A673 (cell line): ENCODE results near the gene CCDC71. TPM values are rescaled to one million over a fixed set of nuclear protein-coding genes. Genes with fewer than 3 reads are reported as not detected.

Experiments used
- BruUV-seq: library from RNA; stranded (reverse); fragments of 400-500 nt; replicated peaks from 2 replicates; lab custom pipeline; 2021; lab: Mats Ljungman, UMichigan
- CTCF ChIA-PET: fragments of 300-600 bp; sonication (Branson Sonifier 250); formaldehyde crosslinking; loops from one replicate; lab custom pipeline; 2022; ENCODE audit warnings: antibody characterized with exemption; lab: Charles Lee
- POLR2A ChIA-PET: fragments of 300-600 bp; sonication (Branson Sonifier 250); formaldehyde crosslinking; loops from one replicate; lab custom pipeline; 2022; ENCODE audit warnings: antibody characterized with exemption; ENCODE audit not compliant: low non-redundant PET; lab: Charles Lee
- DNase-seq: peaks from one replicate; pipeline ENCODE4 v3.0.0-alpha.2; 2015; ENCODE audit warnings: low spot score
- H3K27ac ChIP-seq: fragments of 200-600 bp; sonication (generic); 2 replicates; pipeline ENCODE4 v1.5.1; 2016; ENCODE audit warnings: mixed run types, low read depth, mild to moderate bottlenecking, mixed read lengths, antibody characterized with exemption, low read length; ENCODE audit not compliant: poor library complexity, severe bottlenecking
- H3K27me3 ChIP-seq: fragments of 200-600 bp; sonication (generic); replicated peaks from 2 replicates; pipeline ENCODE4 v1.6.1; 2017; ENCODE audit warnings: mixed run types, low read depth, mild to moderate bottlenecking, mixed read lengths, antibody characterized with exemption, low read length; ENCODE audit not compliant: insufficient read depth, poor library complexity
- H3K36me3 ChIP-seq: fragments of 200-600 bp; sonication (generic); 2 replicates; pipeline ENCODE4 v1.6.1; 2016; ENCODE audit warnings: mixed run types, mild to moderate bottlenecking, mixed read lengths, antibody characterized with exemption, low read length; ENCODE audit not compliant: insufficient read depth, poor library complexity, severe bottlenecking
- H3K4me1 ChIP-seq: fragments of 200-600 bp; sonication (generic); 2 replicates; pipeline ENCODE4 v1.6.1; 2017; ENCODE audit warnings: mixed run types, mild to moderate bottlenecking, mixed read lengths, antibody characterized with exemption, low read length; ENCODE audit not compliant: insufficient read depth, poor library complexity, severe bottlenecking
- H3K4me3 ChIP-seq: fragments of 200-600 bp; sonication (generic); 2 replicates; pipeline ENCODE4 v1.5.1; 2016; ENCODE audit warnings: low read depth, mixed run types, mild to moderate bottlenecking, mixed read lengths, low read length; ENCODE audit not compliant: poor library complexity, severe bottlenecking
- H3K9me3 ChIP-seq: fragments of 200-600 bp; sonication (generic); 2 replicates; pipeline ENCODE4 v1.6.1; 2016; ENCODE audit warnings: mixed run types, low read depth, mild to moderate bottlenecking, mixed read lengths, antibody characterized with exemption, low read length; ENCODE audit not compliant: poor library complexity, severe bottlenecking
- CTCF ChIP-seq: fragments of 300-800, 200-600 bp; sonication (generic); conservative IDR thresholded peaks from 2 replicates; pipeline ENCODE4 v1.5.1; 2017; ENCODE audit warnings: low read depth, mild to moderate bottlenecking, antibody characterized with exemption, low read length, moderate library complexity, mixed read lengths
- EZH2 ChIP-seq: fragments of 200-600 bp; sonication (generic); IDR thresholded peaks from 2 replicates; pipeline ENCODE4 v1.6.1; 2017; ENCODE audit warnings: borderline replicate concordance, low read depth, mild to moderate bottlenecking, mixed read lengths, antibody characterized with exemption, low read length; ENCODE audit not compliant: poor library complexity, severe bottlenecking
- intact Hi-C: fragments of 100-400 bp; cut with micrococcal nuclease; formaldehyde crosslinking; loops from one replicate; pipeline ENCODE4 v1.10.0; 2022; ENCODE audit not compliant: unreplicated experiment
- total RNA-seq: library from RNA; stranded (reverse); gene quantifications from 2 replicates; pipeline ENCODE4 v1.2.3, GENCODE V29; 2021

CCDC71 gene
- total RNA-seq, 1 experiment from 2014 or later, result 10.4 TPM

- no peak for TF ChIP-seq EZH2
- no peak for TF ChIP-seq CTCF
- no peak for DNase-seq
- ChIA-PET CTCF (no interaction called here), POLR2A (no interaction called here)
- BruUV-seq, result no TSS peak
- Histone ChIP-seq H3K9me3 (no peaks in the 10 kb centered on the region), H3K27me3 (no peaks in the 10 kb centered on the region), H3K27ac (no peak overlapping the region), H3K36me3 (no peaks in the 10 kb centered on the region), H3K4me1 (no peaks in the 10 kb centered on the region), H3K4me3 (no peak overlapping the region)
- intact Hi-C loops, result no loop called here
These were observed 35.1 kb downstream of the CCDC71 start for GRCh38 chr3:49131040-49131439.

- Histone ChIP-seq H3K4me1 (no peaks in the 10 kb centered on the region), H3K27me3 (no peaks in the 10 kb centered on the region), H3K9me3 (no peaks in the 10 kb centered on the region), H3K27ac (no peak overlapping the region), H3K36me3 (no peaks in the 10 kb centered on the region), H3K4me3 (no peak overlapping the region)
- intact Hi-C loops, result no loop called here
- no TSS peak for BruUV-seq
- DNase-seq, result no peak
- no peak for TF ChIP-seq EZH2
- TF ChIP-seq CTCF, result peak; percentile 38
- CTCF ChIA-PET, result no interaction called here
- POLR2A ChIA-PET, result no interaction called here
These were observed 41.0 kb downstream of the CCDC71 start for GRCh38 chr3:49124991-49125670.

- no peaks in the 10 kb centered on the region for H3K9me3 ChIP-seq
- no peak overlapping the region for H3K27ac ChIP-seq
- no peaks in the 10 kb centered on the region for H3K27me3 ChIP-seq
- H3K36me3 ChIP-seq, result no peaks in the 10 kb centered on the region
- TF ChIP-seq EZH2 (no peak), CTCF (no peak)
- no peak for DNase-seq
- no TSS peak for BruUV-seq
- intact Hi-C loops, result no loop called here
- CTCF ChIA-PET, result no interaction called here
- no peaks in the 10 kb centered on the region for H3K4me1 ChIP-seq
- no peak overlapping the region for H3K4me3 ChIP-seq
- POLR2A ChIA-PET, result no interaction called here
These were observed 41.9 kb downstream of the CCDC71 start for GRCh38 chr3:49124203-49124602.
